Activated CD8-positive, alpha-beta memory T cell treated with anti-CD3 and anti-CD28 coated beads, Interleukin-2, amount 50 U/mL, for 48 hours (primary cell): ENCODE data around the gene CTNNBIP1.

ENCODE experiments used
- DNase-seq: peaks from one replicate; pipeline ENCODE4 v3.0.0-alpha.2; 2020

The CTNNBIP1 gene

GRCh38 chr1:9852004-9852403, 58.1 kb downstream of the CTNNBIP1 start:
- no peak for DNase-seq

- no peak for DNase-seq
Measured at GRCh38 chr1:9850442-9851162, 59.5 kb downstream of the CTNNBIP1 start.

- DNase-seq, result no peak
Measured at GRCh38 chr1:9849691-9850441, 60.2 kb downstream of the CTNNBIP1 start.

- DNase-seq, result no peak
Measured at GRCh38 chr1:9848022-9848421, 62.0 kb downstream of the CTNNBIP1 start.

- DNase-seq, result no peak
Measured at GRCh38 chr1:9847269-9847668, 62.8 kb downstream of the CTNNBIP1 start.

- no peak for DNase-seq
Measured at GRCh38 chr1:9846611-9847171, 63.4 kb downstream of the CTNNBIP1 start.

- DNase-seq, result no peak
Measured at GRCh38 chr1:9845914-9846313, 64.2 kb downstream of the CTNNBIP1 start.

- no peak for DNase-seq
Measured at GRCh38 chr1:9844756-9845155, 65.3 kb downstream of the CTNNBIP1 start.

- no peak for DNase-seq
Measured at GRCh38 chr1:9844106-9844505, 66.0 kb downstream of the CTNNBIP1 start.

GRCh38 chr1:9843576-9843945, 66.5 kb downstream of the CTNNBIP1 start:
- DNase-seq, result no peak

GRCh38 chr1:9842781-9843575, 67.1 kb downstream of the CTNNBIP1 start:
- DNase-seq, result no peak

GRCh38 chr1:9842073-9842711, 67.9 kb downstream of the CTNNBIP1 start:
- no peak for DNase-seq

GRCh38 chr1:9841460-9841859, 68.6 kb downstream of the CTNNBIP1 start:
- DNase-seq, result no peak

- DNase-seq, result no peak
Measured at GRCh38 chr1:9840176-9840575, 69.9 kb downstream of the CTNNBIP1 start.

- DNase-seq, result no peak
Measured at GRCh38 chr1:9838946-9839345, 71.1 kb downstream of the CTNNBIP1 start.

GRCh38 chr1:9836632-9836960, 73.5 kb downstream of the CTNNBIP1 start:
- no peak for DNase-seq

- DNase-seq, result no peak
Measured at GRCh38 chr1:9835758-9836631, 74.1 kb downstream of the CTNNBIP1 start.

GRCh38 chr1:9835404-9835757, 74.7 kb downstream of the CTNNBIP1 start:
- no peak for DNase-seq

GRCh38 chr1:9833632-9834031, 76.4 kb downstream of the CTNNBIP1 start:
- DNase-seq, result no peak

GRCh38 chr1:9827558-9828185, 82.4 kb downstream of the CTNNBIP1 start:
- DNase-seq, result no peak

- DNase-seq, result no peak
Measured at GRCh38 chr1:9826616-9827015, 83.5 kb downstream of the CTNNBIP1 start.

- DNase-seq, result no peak
Measured at GRCh38 chr1:9826087-9826486, 84.0 kb downstream of the CTNNBIP1 start.
